K562 (cell line): ENCODE measurements around the gene PRRT1. TPM values are rescaled to one million over a fixed set of nuclear protein-coding genes. Genes with fewer than 3 reads are reported as not detected.
A peak's percentile ranks its signal among the peaks of the same experiment; 100 is the strongest.

Experiments
- LARP7 ChIP-seq: fragments of 450-650 bp; IDR thresholded peaks from 2 replicates; pipeline ENCODE4 v1.6.1; 2016
- RBM14 ChIP-seq: fragments of 200-400 bp; formaldehyde crosslinking; IDR thresholded peaks from 2 replicates; pipeline ENCODE4 v1.6.1; 2018; ENCODE audit warnings: low read depth, mild to moderate bottlenecking, low read length, moderate library complexity, borderline replicate concordance; ENCODE audit not compliant: insufficient read depth
- RBM39 ChIP-seq: fragments of 200-400 bp; formaldehyde crosslinking; optimal IDR thresholded peaks from 2 replicates; pipeline ENCODE3; 2018; ENCODE audit warnings: low read depth, low read length
- SAP30 ChIP-seq: fragments of 200-600 bp; sonication (generic); IDR thresholded peaks from 2 replicates; pipeline ENCODE4 v1.6.1; 2012; ENCODE audit warnings: borderline replicate concordance, low read depth, mild to moderate bottlenecking, moderate library complexity, low read length, control low read depth, inconsistent platforms; ENCODE audit not compliant: insufficient read depth, poor library complexity, severe bottlenecking
- SRF ChIP-seq, 2 experiments: fragments of 250-450, 450-650 bp in 1 of 2; sonication (Bioruptor Pico) in 1 of 2; sonication (generic) in 1 of 2; formaldehyde crosslinking; IDR thresholded peaks; 2 replicates each; pipeline versions ENCODE4 v1.5.0 to v1.5.1; 2020 to 2022; ENCODE audit warnings: mild to moderate bottlenecking in 1 of 2, missing genetic modification reagents in 1 of 2
- SRSF3 ChIP-seq: fragments of 200-400 bp; formaldehyde crosslinking; IDR thresholded peaks from 2 replicates; pipeline ENCODE4 v1.6.1; 2016; ENCODE audit warnings: mild to moderate bottlenecking, low read length, moderate library complexity; ENCODE audit not compliant: insufficient read depth
- ZKSCAN8 ChIP-seq: fragments of 200-800 bp; sonication (Bioruptor generic); IDR thresholded peaks from 2 replicates; pipeline ENCODE4 v1.6.1; 2016; ENCODE audit warnings: missing genetic modification characterization, missing compliant biosample characterization
- ZNF12 ChIP-seq: sonication (generic); formaldehyde crosslinking; IDR thresholded peaks from 2 replicates; pipeline ENCODE4 v1.4.0; 2020; ENCODE audit warnings: mild to moderate bottlenecking, missing genetic modification reagents
- ZNF551 ChIP-seq: fragments of 250-450 bp; sonication (Bioruptor Pico); IDR thresholded peaks from 2 replicates; pipeline ENCODE4 v1.5.0; 2021; ENCODE audit warnings: mild to moderate bottlenecking, moderate library complexity
- polyA plus RNA-seq, 8 experiments: library from polyadenylated mRNA; depleted of rRNA in 4 of 8; stranded (reverse) in 5 of 8; unstranded in 3 of 8; fragments of >200 nt; fragmentation: Nextera tagmentation in 2 of 8; fragmentation: Illumina TruSeq in 1 of 8; extraction: Ambion mirVana in 2 of 8; extraction: Trizol in 1 of 8; gene quantifications; 2 replicates each; pipeline versions ENCODE4 v1.2.1 to v1.2.3, GENCODE V29; 2011 to 2014; ENCODE audit warnings: inconsistent platforms in 1 of 8, missing spikeins in 1 of 8
- total RNA-seq, 7 experiments: library from RNA; depleted of rRNA in 6 of 7; stranded (reverse); fragments of >200 nt in 6 of 7; fragmentation: Illumina TruSeq in 2 of 7; extraction: Trizol in 2 of 7; gene quantifications; 2 replicates each; pipeline versions ENCODE4 v1.2.1 to v1.2.3, GENCODE V29; 2011 to 2021; ENCODE audit warnings: low replicate concordance in 1 of 7
- TF ChIP-seq, protein P1 (sequence below): fragments of 200-400 bp; formaldehyde crosslinking; IDR thresholded peaks from 2 replicates; pipeline ENCODE4 v1.6.1; 2017; ENCODE audit warnings: mild to moderate bottlenecking, low read depth, low read length, moderate library complexity
- TF ChIP-seq, protein P2 (sequence below): fragments of 200-800 bp; sonication (Bioruptor generic); IDR thresholded peaks from 2 replicates; pipeline ENCODE4 v1.6.1; 2017; ENCODE audit warnings: missing genetic modification characterization, missing compliant biosample characterization
- TF ChIP-seq, protein P3 (sequence below): fragments of 450-650 bp; IDR thresholded peaks from 2 replicates; pipeline ENCODE4 v1.6.1; 2018; ENCODE audit not compliant: partially characterized antibody
- TF ChIP-seq, protein P4 (sequence below): fragments of 450-650 bp; formaldehyde crosslinking; IDR thresholded peaks from 2 replicates; pipeline ENCODE4 v1.4.0; 2020; ENCODE audit warnings: mild to moderate bottlenecking
- TF ChIP-seq, protein P5 (sequence below): fragments of 450-650 bp; formaldehyde crosslinking; IDR thresholded peaks from 2 replicates; pipeline ENCODE4 v1.4.0; 2020; ENCODE audit warnings: mild to moderate bottlenecking, moderate library complexity

PRRT1 gene
- total and polyA plus RNA-seq, 9 of the 15 experiments (the other 6 are each of a cell fraction or from before 2014, with no cell fraction given), result 0.14 to 3.5 (median 0.41) TPM

DNA sequence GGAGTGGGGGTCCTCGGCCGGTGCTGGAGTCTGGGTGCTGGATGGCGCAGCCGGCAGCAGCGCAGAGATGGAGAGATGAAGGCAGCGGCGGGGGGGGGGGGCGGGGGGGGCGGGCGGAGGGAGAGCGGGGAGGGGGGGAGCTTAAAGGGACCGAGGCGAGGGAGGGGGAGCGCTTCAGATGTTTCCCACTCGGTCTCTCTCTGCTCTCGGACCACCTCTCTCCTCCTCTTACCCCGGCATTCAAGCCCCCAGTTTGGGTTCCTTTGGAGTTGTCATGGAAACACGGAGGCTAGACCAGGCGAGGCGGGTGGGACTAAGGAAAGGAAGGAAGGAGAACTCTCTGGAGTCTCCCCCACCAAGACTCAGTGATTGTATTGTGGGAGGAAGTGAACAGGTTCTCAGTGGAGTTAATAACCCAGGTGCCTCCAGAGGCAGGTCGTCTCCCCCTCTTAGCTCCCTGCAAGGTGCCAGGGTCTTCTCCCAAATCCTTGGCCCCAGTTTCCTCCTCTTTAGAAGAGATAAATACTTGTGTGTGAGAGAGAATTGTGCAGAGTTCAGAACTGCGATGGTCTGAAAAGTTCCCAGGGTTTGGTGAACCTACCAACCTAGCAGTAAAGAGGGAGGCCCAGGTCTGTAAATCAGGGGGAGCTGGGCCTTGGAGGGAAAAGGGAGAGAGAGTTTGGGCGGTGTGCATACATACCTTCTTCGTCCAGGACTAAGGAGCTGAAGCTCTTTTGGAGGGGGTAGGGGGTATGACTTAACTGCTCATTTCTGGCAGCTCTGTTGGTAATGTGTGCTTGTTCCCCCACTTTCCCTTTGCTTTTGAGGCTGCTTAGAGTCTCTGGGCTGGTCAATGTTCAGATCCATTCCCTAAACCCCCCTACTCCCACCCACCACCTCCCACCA lies at the start of gene PRRT1 (continued):
- TF ChIP-seq, protein P1, sequence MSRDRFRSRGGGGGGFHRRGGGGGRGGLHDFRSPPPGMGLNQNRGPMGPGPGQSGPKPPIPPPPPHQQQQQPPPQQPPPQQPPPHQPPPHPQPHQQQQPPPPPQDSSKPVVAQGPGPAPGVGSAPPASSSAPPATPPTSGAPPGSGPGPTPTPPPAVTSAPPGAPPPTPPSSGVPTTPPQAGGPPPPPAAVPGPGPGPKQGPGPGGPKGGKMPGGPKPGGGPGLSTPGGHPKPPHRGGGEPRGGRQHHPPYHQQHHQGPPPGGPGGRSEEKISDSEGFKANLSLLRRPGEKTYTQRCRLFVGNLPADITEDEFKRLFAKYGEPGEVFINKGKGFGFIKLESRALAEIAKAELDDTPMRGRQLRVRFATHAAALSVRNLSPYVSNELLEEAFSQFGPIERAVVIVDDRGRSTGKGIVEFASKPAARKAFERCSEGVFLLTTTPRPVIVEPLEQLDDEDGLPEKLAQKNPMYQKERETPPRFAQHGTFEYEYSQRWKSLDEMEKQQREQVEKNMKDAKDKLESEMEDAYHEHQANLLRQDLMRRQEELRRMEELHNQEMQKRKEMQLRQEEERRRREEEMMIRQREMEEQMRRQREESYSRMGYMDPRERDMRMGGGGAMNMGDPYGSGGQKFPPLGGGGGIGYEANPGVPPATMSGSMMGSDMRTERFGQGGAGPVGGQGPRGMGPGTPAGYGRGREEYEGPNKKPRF, result no peak
- TF ChIP-seq SRSF3, result no peak
- no peak for TF ChIP-seq ZNF551 (CRISPR knock-in tag)
- TF ChIP-seq, protein P2, sequence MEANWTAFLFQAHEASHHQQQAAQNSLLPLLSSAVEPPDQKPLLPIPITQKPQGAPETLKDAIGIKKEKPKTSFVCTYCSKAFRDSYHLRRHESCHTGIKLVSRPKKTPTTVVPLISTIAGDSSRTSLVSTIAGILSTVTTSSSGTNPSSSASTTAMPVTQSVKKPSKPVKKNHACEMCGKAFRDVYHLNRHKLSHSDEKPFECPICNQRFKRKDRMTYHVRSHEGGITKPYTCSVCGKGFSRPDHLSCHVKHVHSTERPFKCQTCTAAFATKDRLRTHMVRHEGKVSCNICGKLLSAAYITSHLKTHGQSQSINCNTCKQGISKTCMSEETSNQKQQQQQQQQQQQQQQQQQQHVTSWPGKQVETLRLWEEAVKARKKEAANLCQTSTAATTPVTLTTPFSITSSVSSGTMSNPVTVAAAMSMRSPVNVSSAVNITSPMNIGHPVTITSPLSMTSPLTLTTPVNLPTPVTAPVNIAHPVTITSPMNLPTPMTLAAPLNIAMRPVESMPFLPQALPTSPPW (CRISPR knock-in tag), result peak; percentile 92
- TF ChIP-seq ZKSCAN8 (CRISPR knock-in tag), result no peak
- TF ChIP-seq, protein P3, sequence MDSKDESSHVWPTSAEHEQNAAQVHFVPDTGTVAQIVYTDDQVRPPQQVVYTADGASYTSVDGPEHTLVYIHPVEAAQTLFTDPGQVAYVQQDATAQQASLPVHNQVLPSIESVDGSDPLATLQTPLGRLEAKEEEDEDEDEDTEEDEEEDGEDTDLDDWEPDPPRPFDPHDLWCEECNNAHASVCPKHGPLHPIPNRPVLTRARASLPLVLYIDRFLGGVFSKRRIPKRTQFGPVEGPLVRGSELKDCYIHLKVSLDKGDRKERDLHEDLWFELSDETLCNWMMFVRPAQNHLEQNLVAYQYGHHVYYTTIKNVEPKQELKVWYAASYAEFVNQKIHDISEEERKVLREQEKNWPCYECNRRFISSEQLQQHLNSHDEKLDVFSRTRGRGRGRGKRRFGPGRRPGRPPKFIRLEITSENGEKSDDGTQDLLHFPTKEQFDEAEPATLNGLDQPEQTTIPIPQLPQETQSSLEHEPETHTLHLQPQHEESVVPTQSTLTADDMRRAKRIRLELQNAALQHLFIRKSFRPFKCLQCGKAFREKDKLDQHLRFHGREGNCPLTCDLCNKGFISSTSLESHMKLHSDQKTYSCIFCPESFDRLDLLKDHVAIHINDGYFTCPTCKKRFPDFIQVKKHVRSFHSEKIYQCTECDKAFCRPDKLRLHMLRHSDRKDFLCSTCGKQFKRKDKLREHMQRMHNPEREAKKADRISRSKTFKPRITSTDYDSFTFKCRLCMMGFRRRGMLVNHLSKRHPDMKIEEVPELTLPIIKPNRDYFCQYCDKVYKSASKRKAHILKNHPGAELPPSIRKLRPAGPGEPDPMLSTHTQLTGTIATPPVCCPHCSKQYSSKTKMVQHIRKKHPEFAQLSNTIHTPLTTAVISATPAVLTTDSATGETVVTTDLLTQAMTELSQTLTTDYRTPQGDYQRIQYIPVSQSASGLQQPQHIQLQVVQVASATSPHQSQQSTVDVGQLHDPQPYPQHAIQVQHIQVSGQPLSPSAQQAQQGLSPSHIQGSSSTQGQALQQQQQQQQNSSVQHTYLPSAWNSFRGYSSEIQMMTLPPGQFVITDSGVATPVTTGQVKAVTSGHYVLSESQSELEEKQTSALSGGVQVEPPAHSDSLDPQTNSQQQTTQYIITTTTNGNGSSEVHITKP, result peak; percentile 5
- TF ChIP-seq, protein P4, sequence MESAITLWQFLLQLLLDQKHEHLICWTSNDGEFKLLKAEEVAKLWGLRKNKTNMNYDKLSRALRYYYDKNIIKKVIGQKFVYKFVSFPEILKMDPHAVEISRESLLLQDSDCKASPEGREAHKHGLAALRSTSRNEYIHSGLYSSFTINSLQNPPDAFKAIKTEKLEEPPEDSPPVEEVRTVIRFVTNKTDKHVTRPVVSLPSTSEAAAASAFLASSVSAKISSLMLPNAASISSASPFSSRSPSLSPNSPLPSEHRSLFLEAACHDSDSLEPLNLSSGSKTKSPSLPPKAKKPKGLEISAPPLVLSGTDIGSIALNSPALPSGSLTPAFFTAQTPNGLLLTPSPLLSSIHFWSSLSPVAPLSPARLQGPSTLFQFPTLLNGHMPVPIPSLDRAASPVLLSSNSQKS (CRISPR knock-in tag), result no peak
- peak; percentile 26 for TF ChIP-seq RBM39
- no peak for TF ChIP-seq LARP7
- TF ChIP-seq SAP30, result peak; percentile 8
- TF ChIP-seq, protein P5, sequence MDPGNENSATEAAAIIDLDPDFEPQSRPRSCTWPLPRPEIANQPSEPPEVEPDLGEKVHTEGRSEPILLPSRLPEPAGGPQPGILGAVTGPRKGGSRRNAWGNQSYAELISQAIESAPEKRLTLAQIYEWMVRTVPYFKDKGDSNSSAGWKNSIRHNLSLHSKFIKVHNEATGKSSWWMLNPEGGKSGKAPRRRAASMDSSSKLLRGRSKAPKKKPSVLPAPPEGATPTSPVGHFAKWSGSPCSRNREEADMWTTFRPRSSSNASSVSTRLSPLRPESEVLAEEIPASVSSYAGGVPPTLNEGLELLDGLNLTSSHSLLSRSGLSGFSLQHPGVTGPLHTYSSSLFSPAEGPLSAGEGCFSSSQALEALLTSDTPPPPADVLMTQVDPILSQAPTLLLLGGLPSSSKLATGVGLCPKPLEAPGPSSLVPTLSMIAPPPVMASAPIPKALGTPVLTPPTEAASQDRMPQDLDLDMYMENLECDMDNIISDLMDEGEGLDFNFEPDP, result no peak
- TF ChIP-seq ZNF12 (CRISPR knock-in tag), result no peak
- TF ChIP-seq SRF (CRISPR knock-in tag; IDR thresholded peaks at IDR 0.05), result no peak
- no peak for TF ChIP-seq RBM14
